ENCODE measurements around the gene ASPHD2.

ASPHD2 gene, protein sequence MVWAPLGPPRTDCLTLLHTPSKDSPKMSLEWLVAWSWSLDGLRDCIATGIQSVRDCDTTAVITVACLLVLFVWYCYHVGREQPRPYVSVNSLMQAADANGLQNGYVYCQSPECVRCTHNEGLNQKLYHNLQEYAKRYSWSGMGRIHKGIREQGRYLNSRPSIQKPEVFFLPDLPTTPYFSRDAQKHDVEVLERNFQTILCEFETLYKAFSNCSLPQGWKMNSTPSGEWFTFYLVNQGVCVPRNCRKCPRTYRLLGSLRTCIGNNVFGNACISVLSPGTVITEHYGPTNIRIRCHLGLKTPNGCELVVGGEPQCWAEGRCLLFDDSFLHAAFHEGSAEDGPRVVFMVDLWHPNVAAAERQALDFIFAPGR

DNA sequence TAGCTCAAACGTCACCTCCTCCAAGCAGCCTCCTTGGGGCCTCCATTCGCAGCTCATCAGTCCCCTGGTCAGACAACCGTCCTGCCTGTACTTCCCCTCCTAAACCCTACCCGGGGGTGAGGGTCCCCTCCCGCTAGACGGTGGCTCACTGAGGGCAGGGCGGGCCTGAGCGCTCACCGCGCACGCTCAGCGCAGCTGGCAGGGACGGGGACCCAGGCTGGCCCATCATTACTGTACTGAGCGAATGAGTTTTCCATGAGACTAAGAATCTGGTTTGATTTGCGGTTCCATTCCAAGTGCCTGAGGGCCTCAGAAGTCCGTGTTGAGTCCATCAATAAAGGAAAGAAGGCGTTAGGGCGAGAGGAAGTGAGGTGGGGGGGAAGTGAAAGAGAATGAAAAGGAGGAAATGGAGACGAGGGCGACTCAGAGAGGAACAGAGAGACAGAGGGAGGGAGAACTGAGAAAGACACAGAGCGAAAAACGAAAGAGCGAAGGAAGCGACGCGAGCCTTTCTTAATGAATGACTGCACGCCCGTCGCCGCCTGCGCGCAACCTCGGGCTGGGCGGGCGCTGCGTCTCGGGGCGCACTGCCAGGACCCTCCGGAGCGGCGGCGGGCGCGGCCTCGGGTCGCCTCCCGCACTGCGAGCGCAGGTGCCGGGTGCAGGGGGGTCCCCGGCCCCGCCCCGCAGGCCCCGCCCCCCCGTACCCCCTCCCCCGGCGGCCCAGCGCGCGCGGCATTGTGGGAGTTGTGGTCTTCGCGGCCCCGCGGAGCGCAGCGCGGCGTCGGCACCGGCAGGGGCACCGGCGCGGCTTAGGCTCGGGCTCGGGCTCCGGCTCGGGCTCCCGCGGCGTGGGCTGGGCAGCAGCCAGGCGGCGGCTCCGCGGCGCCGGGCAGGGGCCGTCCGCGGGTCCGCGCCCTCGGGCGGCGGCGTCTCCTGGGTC is at the start of gene ASPHD2:
TSS of gene ASPHD2 (plus strand) at position 746 of the 943 bp plus-strand sequence. CDS start 4,356 bp downstream, outside the sequence.
- DNase-seq (ENCODE audit: low read depth) = peak; percentile 24
- TF ChIP-seq, protein P1, sequence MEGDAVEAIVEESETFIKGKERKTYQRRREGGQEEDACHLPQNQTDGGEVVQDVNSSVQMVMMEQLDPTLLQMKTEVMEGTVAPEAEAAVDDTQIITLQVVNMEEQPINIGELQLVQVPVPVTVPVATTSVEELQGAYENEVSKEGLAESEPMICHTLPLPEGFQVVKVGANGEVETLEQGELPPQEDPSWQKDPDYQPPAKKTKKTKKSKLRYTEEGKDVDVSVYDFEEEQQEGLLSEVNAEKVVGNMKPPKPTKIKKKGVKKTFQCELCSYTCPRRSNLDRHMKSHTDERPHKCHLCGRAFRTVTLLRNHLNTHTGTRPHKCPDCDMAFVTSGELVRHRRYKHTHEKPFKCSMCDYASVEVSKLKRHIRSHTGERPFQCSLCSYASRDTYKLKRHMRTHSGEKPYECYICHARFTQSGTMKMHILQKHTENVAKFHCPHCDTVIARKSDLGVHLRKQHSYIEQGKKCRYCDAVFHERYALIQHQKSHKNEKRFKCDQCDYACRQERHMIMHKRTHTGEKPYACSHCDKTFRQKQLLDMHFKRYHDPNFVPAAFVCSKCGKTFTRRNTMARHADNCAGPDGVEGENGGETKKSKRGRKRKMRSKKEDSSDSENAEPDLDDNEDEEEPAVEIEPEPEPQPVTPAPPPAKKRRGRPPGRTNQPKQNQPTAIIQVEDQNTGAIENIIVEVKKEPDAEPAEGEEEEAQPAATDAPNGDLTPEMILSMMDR (IDR thresholded peaks at IDR 0.05; ENCODE audit: low read depth, low read length, missing control alignments) = no peak
- in situ Hi-C loops (cut with HindIII; ENCODE audit: low sequenced_read_pairs) = no loop called here
- peak within 1 kb of the TSS; percentile 44 for H3K4me3 ChIP-seq (ENCODE audit: low read depth, low read length)

DNA sequence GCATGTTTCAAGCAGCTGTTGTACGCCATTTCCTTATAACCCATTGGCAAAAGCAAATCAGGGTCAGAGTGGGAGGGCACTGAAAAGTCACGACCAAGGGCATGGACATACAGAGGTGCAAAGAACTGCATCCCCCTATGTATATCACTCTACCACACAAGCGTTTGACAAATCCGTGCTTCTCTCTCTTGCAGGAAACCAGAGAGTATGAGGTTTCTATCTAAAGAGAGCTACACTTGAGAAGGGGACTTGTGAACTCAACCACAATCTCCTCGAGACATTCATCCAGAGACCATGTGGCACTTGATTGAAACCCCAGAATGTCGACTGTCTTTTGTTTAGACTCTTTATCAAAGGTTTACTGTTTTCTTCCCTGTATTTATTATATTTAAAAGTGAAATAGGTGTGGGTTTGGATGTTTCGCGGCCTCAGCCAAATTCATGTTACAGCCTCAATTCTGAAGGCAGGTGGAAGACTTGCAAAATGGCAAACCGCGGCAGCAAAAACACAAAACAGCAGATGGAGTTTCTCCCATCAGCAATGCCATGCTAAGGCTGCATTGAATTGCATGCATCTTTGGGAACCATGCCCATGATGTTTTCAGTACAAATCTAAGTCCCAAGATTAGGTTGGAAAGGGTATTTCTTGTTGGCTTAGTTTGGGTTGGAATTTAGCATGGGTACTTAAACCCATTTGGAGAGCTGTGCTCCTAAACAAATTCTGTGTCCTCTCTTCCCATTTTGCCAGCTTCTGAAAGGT is 48.8 kb upstream of the ASPHD2 start:
- TF ChIP-seq, protein P1 (IDR thresholded peaks at IDR 0.05; ENCODE audit: low read depth, low read length, missing control alignments) = no peak
- no peak for DNase-seq (ENCODE audit: low read depth)
- in situ Hi-C loops (cut with HindIII; ENCODE audit: low sequenced_read_pairs) = no loop called here
- no peak overlapping the region for H3K4me3 ChIP-seq (ENCODE audit: low read depth, low read length)

DNA sequence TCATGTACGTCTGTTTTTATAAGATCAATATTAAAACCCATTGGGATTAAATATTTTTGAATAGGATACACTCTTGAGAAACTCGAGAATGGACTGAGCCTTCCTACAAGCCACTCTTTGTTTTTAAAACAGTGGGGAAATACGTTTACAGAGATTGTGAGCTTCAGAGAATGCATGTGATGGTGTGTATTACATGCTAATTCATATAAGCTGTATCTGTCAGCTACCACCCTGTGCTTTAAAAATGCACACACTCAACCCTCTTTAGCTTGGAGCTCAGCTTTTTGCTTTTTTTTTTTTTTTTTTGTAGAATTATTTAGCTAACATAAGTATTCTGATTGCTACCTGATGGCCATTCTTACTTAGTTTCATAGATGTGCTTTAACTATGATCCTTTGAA is 46.3 kb upstream of the ASPHD2 start:
- DNase-seq (ENCODE audit: low read depth) = no peak
- in situ Hi-C loops (cut with HindIII; ENCODE audit: low sequenced_read_pairs) = no loop called here
- no peak overlapping the region for H3K4me3 ChIP-seq (ENCODE audit: low read depth, low read length)
- TF ChIP-seq, protein P1 (IDR thresholded peaks at IDR 0.05; ENCODE audit: low read depth, low read length, missing control alignments) = no peak

DNA sequence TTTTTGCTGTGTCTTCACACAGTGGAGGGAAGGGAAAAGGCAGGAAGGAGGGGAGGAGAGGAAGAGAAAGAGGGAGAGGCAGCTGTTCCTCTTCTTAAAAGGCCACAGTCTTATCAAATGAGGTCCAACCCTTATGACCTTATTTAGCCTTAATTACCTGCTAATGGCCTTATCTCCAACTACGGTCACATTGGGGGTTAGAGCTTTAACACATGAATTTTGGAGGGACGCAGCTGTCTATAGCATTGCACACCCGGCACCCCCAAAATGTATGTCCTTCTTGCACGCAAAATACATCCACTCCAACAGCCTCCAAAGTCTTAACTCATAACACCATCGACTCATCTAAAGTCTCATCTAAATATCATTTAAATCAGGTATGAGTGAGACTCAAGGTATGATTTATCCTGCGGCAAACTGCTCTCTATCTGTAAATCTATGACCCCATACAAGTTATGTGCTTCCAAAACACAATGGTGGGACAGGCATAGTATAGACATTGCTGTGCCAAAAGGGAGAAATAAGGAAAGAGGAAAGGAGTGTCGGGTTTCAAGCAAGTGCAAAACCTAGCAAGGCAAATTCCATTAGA is 45.0 kb upstream of the ASPHD2 start:
- DNase-seq (ENCODE audit: low read depth) = no peak
- no peak overlapping the region for H3K4me3 ChIP-seq (ENCODE audit: low read depth, low read length)
- in situ Hi-C loops (cut with HindIII; ENCODE audit: low sequenced_read_pairs) = no loop called here
- TF ChIP-seq, protein P1 (IDR thresholded peaks at IDR 0.05; ENCODE audit: low read depth, low read length, missing control alignments) = no peak

DNA sequence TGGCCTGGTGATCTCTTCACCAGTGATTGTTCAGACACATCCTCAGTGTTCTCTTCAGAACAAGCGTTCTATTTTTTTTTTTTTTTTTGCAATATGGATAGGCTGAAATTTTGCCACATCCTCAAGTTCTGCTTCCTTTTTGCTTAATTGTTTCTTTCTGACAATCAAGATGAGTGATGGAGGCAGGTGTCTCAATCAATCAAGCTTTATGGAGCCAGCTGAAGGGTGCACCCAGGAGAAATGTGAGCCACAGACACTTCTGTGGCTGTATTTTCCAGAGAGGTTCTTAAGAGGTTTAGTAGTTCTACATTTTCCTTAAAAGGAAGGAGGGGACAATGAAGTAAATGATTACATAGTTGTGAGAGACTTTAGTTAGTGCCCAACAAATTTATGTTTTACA is 43.9 kb upstream of the ASPHD2 start:
- TF ChIP-seq, protein P1 (IDR thresholded peaks at IDR 0.05; ENCODE audit: low read depth, low read length, missing control alignments) = no peak

More for the DNA sequence above, 43.9 kb upstream of the ASPHD2 start:
- in situ Hi-C loops (cut with HindIII; ENCODE audit: low sequenced_read_pairs) = no loop called here
- DNase-seq (ENCODE audit: low read depth) = no peak
- H3K4me3 ChIP-seq (ENCODE audit: low read depth, low read length) = no peak overlapping the region

Data from astrocyte of the cerebellum (primary cell).